WERI-Rb-1 (cell line): Measurements from ENCODE around the gene HOXB3.

ENCODE experiments used
- DNase-seq: peaks from one replicate; pipeline ENCODE4 v3.0.0-alpha.2; 2020
- H3K27ac ChIP-seq: fragments of 250-450 bp; sonication (Bioruptor Pico); 2 replicates; pipeline ENCODE4 v1.5.1; 2020; ENCODE audit warnings: mild to moderate bottlenecking, moderate library complexity
- H3K27me3 ChIP-seq: fragments of 250-450 bp; sonication (Bioruptor Pico); 2 replicates; pipeline ENCODE4 v1.5.1; 2021; ENCODE audit warnings: mild to moderate bottlenecking, low read depth, moderate library complexity; ENCODE audit not compliant: insufficient read depth, severe bottlenecking
- H3K36me3 ChIP-seq: fragments of 250-450 bp; sonication (Bioruptor Pico); 2 replicates; pipeline ENCODE4 v1.5.1; 2020; ENCODE audit warnings: mild to moderate bottlenecking, moderate library complexity
- H3K4me3 ChIP-seq: 2 replicates; pipeline ENCODE4 v1.5.1; 2011; ENCODE audit warnings: low read depth, mild to moderate bottlenecking, control low read depth, low read length
- H3K9me3 ChIP-seq: fragments of 250-450 bp; sonication (Bioruptor Pico); 2 replicates; pipeline ENCODE4 v1.5.1; 2021; ENCODE audit warnings: mild to moderate bottlenecking, moderate library complexity; ENCODE audit not compliant: severe bottlenecking
- TF ChIP-seq, protein P1 (sequence below): IDR thresholded peaks from 2 replicates; pipeline ENCODE4 v1.5.1; 2011; ENCODE audit warnings: low read depth, mild to moderate bottlenecking, control low read depth, inconsistent platforms, low read length

The HOXB3 gene

DNA sequence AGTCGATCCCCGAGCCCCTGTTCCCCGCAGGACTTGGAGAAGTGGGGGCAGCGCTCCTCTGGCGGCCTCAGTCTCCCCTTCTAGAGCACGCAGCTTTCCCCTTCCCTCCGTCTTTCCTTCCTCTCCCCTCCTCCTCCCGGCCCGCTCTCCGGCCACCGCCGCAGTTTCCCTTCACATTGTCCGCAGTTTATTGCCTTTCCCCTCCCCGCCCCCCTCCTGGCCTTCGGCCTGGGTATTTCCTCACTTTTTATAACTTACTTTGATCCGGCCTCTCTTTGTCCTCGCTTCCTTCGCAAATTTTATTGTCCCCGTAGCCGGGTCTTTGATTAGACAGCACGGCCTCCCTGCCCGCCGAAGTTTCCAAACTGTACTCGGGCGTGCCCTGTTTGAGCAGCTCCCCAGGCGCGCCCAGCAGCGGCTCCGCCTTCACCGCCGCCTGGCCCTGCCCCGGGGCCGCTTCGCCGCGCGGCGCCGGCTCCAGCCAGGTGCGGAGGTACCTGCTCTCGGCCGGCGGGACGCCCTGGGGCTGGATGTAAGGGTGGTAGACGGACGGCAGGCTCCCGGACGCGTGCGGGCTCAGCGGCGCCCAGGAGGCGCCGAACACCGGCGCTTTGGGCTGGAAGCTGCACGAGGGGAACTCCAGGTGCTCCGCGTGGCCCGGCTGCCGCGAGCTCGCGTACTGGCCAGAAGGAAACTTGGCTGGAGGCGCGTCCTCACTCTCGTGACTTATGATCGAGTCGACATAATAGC is 35.6 kb upstream of the HOXB3 start:
- Histone ChIP-seq H3K9me3 (peaks cover 3% of the 10 kb centered on the region), H3K27ac (no peak overlapping the region), H3K36me3 (no peaks in the 10 kb centered on the region), H3K4me3 (peak overlapping the region; percentile 42), H3K27me3 (peaks cover 99% of the 10 kb centered on the region)
- DNase-seq, result peak; percentile 26
- TF ChIP-seq, protein P1, sequence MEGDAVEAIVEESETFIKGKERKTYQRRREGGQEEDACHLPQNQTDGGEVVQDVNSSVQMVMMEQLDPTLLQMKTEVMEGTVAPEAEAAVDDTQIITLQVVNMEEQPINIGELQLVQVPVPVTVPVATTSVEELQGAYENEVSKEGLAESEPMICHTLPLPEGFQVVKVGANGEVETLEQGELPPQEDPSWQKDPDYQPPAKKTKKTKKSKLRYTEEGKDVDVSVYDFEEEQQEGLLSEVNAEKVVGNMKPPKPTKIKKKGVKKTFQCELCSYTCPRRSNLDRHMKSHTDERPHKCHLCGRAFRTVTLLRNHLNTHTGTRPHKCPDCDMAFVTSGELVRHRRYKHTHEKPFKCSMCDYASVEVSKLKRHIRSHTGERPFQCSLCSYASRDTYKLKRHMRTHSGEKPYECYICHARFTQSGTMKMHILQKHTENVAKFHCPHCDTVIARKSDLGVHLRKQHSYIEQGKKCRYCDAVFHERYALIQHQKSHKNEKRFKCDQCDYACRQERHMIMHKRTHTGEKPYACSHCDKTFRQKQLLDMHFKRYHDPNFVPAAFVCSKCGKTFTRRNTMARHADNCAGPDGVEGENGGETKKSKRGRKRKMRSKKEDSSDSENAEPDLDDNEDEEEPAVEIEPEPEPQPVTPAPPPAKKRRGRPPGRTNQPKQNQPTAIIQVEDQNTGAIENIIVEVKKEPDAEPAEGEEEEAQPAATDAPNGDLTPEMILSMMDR, result no peak

DNA sequence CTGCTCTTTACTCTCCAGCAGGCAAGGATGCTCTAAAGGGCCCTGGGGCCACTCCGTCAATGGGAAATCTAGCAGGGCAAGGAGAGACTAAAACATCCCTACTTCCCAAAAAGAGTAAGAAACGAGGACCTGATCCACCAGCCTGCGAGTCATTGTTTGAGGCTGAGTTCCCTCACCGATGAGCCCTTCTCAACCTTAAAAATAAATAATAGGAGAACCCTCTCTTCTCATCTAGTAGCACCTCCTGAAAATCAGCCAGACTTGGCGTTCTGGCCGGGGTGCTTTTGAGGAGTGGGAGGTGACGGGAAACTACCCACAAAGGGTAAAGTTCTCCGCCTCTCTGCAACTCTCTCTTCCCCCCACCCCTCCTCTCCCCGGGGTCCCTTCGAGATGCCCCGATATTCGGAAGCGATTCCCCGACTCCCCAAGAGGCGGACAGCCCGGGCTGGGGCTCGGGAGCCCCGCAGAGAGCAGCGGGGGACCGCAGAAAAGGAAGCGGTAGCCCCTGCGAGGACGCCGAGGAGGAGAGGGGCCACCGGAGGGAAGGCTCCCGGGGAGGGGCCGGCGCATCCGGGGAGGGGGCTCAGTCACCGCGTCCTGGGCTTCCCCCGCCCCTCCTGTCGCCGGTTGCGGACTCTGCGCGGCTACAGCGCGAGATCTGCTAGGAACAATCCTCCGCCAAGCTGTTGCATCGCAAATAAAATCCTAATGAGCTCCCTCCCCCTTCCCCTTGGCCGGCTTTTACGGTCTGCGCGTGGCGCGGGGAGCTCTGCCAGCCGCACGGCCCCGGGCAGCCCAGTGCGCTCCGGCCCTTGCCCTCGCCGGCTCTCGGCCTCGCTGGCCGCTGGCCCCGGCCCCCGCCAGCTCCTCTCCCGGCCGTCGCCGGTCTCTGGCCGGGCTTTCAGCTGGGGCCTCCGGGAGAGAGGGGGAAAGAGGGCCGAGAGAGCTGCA is 34.8 kb upstream of the HOXB3 start:
- DNase-seq, result peak; percentile 52
- H3K36me3 ChIP-seq, result no peaks in the 10 kb centered on the region
- H3K4me3 ChIP-seq, result peak overlapping the region; percentile 42
- no peak overlapping the region for H3K27ac ChIP-seq
- peaks cover 99% of the 10 kb centered on the region for H3K27me3 ChIP-seq
- TF ChIP-seq, protein P1, result no peak
- peaks cover 3% of the 10 kb centered on the region for H3K9me3 ChIP-seq

DNA sequence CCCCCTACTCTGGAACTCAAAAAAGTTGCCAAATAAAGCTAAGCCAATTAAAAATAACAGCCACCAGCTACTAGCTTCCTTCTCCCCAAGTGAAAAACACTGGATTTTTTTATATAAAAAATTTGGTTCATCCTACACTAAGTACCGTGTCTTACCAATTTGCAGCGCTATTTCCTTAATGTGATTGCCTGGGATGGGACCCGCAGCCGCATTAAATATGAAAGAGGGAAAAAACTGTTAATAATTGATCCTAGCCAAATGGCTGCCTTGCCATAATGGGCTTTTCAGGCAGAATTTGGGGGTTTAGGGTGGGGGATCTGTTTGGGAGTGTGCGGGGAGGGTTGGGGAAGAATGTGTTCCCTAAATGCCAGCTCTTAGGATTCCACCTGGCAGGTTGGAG is 34.1 kb upstream of the HOXB3 start:
- Histone ChIP-seq H3K27me3 (peaks cover 99% of the 10 kb centered on the region), H3K9me3 (peaks cover 3% of the 10 kb centered on the region)

DNA sequence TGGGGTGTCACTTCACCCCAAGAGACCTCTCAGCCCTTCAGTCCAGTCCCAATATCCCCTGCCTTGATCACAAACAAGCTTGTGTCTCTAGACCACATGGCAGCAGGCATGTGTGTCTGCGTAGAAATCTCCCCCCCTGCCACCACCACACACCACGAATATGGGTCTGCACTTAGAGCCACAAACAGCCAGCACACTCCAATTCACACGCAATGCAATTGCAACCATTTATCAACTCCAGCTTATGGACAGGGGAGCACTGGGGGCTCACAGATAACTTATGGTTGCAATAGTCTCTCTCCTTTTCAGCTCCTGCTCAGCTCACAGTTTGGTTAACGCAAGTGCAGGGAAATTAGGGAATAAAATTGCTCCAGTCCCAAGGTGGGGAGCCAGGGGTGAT is 33.5 kb upstream of the HOXB3 start:
- Histone ChIP-seq H3K27ac (no peak overlapping the region), H3K4me3 (no peak overlapping the region), H3K9me3 (peaks cover 3% of the 10 kb centered on the region), H3K27me3 (peaks cover 99% of the 10 kb centered on the region), H3K36me3 (no peaks in the 10 kb centered on the region)
- TF ChIP-seq, protein P1, result no peak
- DNase-seq, result no peak

More for the DNA sequence above, 34.1 kb upstream of the HOXB3 start:
- Histone ChIP-seq H3K36me3 (no peaks in the 10 kb centered on the region), H3K4me3 (no peak overlapping the region), H3K27ac (no peak overlapping the region)
- TF ChIP-seq, protein P1, result no peak
- DNase-seq, result no peak

DNA sequence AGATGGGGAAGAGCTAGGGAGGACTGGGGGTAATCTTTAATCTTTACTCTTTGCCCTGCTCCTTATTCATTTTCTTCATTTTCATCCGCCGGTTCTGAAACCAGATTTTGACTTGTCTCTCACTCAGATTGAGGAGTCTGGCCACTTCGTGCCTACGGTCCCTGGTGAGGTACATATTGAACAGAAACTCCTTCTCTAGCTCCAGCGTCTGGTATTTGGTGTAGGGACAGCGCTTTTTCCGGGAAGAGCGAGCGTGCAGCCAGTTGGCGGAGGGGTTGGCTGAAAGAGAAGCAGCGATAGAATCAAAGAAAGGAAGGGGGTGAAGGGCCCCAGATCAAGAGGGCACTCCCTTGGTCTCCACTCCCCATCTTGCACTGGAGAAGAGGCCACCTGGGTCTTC is 32.8 kb upstream of the HOXB3 start:
- Histone ChIP-seq H3K4me3 (no peak overlapping the region), H3K36me3 (no peaks in the 10 kb centered on the region), H3K9me3 (peaks cover 3% of the 10 kb centered on the region), H3K27ac (no peak overlapping the region), H3K27me3 (peaks cover 99% of the 10 kb centered on the region)
- no peak for DNase-seq
- TF ChIP-seq, protein P1, result no peak
